HG03064 (cell line): ENCODE data around the gene GUSB.

ENCODE experiments used
- ATAC-seq: cut with Tn5 transposase; IDR thresholded peaks from one replicate; pipeline ENCODE4 v1.9.1; 2021; ENCODE audit warnings: low read depth; ENCODE audit not compliant: unreplicated experiment

The GUSB gene

GRCh38 chr7:65938336-65938895 is 43.6 kb downstream of the GUSB start:
- ATAC-seq: no peak

- ATAC-seq: no peak
Measured at GRCh38 chr7:65937296-65937695, 44.7 kb downstream of the GUSB start.

GRCh38 chr7:65931685-65932084 is 50.3 kb downstream of the GUSB start:
- no peak for ATAC-seq

- ATAC-seq: no peak
Measured at GRCh38 chr7:65927489-65928448, 54.2 kb downstream of the GUSB start.

- ATAC-seq: no peak
Measured at GRCh38 chr7:65926588-65926987, 55.4 kb downstream of the GUSB start.

GRCh38 chr7:65925040-65925439 is 57.0 kb downstream of the GUSB start:
- ATAC-seq: no peak

- ATAC-seq: no peak
Measured at GRCh38 chr7:65924193-65924592, 57.8 kb downstream of the GUSB start.

GRCh38 chr7:65923316-65923715 is 58.7 kb downstream of the GUSB start:
- no peak for ATAC-seq

- no peak for ATAC-seq
Measured at GRCh38 chr7:65915921-65916657, 65.9 kb downstream of the GUSB start.

GRCh38 chr7:65912237-65912636 is 69.8 kb downstream of the GUSB start:
- ATAC-seq: no peak
